ENCODE measurements around the gene PVRIG. TPM values are rescaled to one million over a fixed set of nuclear protein-coding genes. Genes with fewer than 3 reads are reported as not detected.
A peak's percentile ranks its signal among the peaks of the same experiment; 100 is the strongest.
"Not testable (repeated sequence)": the region's sequence is repeated elsewhere in the genome, so short reads cannot be mapped to it uniquely, and the experiment has no call there.

The PVRIG gene
- total RNA-seq, 1 donor from 2014 or later = not detected

- H3K36me3 Mint-ChIP-seq (ENCODE audit: low read depth) = no peaks in the 10 kb centered on the region
These were observed 3.9 kb upstream of the PVRIG start for GRCh38 chr7:100215895-100216294.

GRCh38 chr7:100217934-100218333, 1.8 kb upstream of the PVRIG start:
- not testable (repeated sequence) for H3K27me3 Mint-ChIP-seq (ENCODE audit: low read depth); H3K4me3 Mint-ChIP-seq; H3K27ac Mint-ChIP-seq (ENCODE audit: unreplicated experiment); H3K36me3 Mint-ChIP-seq (ENCODE audit: low read depth); H3K9me3 Mint-ChIP-seq
- peaks cover 12% of the 10 kb centered on the region for H3K4me1 Mint-ChIP-seq
- peak; percentile 67 for TF ChIP-seq CTCF (conservative IDR thresholded peaks at IDR 0.05)
- DNase-seq (ENCODE audit: low read depth, low spot score) = peak; percentile 91

More at GRCh38 chr7:100215895-100216294, 3.9 kb upstream of the PVRIG start:
- Mint-ChIP-seq H3K4me1 (peaks cover 16% of the 10 kb centered on the region), H3K27me3 (ENCODE audit: low read depth) (no peaks in the 10 kb centered on the region), H3K4me3 (no peak overlapping the region), H3K27ac (ENCODE audit: unreplicated experiment) (no peak overlapping the region), H3K9me3 (no peaks in the 10 kb centered on the region)
- DNase-seq (ENCODE audit: low read depth, low spot score) = no peak
- TF ChIP-seq CTCF (conservative IDR thresholded peaks at IDR 0.05) = no peak

- peaks cover 9% of the 10 kb centered on the region for H3K4me1 Mint-ChIP-seq
- H3K36me3 Mint-ChIP-seq (ENCODE audit: low read depth) = no peaks in the 10 kb centered on the region
- no peak for TF ChIP-seq CTCF (conservative IDR thresholded peaks at IDR 0.05)
- H3K4me3 Mint-ChIP-seq = no peak overlapping the region
- H3K27ac Mint-ChIP-seq (ENCODE audit: unreplicated experiment) = no peak overlapping the region
- no peak for DNase-seq (ENCODE audit: low read depth, low spot score)
- H3K27me3 Mint-ChIP-seq (ENCODE audit: low read depth) = no peaks in the 10 kb centered on the region
- no peaks in the 10 kb centered on the region for H3K9me3 Mint-ChIP-seq
These were observed 445 bp upstream of the PVRIG start for GRCh38 chr7:100219271-100219737.

- H3K4me3 Mint-ChIP-seq = no peak overlapping the region
- no peak for TF ChIP-seq CTCF (conservative IDR thresholded peaks at IDR 0.05)
- no peak for DNase-seq (ENCODE audit: low read depth, low spot score)
- H3K9me3 Mint-ChIP-seq = no peaks in the 10 kb centered on the region
- no peaks in the 10 kb centered on the region for H3K36me3 Mint-ChIP-seq (ENCODE audit: low read depth)
- no peak overlapping the region for H3K27ac Mint-ChIP-seq (ENCODE audit: unreplicated experiment)
- H3K27me3 Mint-ChIP-seq (ENCODE audit: low read depth) = no peaks in the 10 kb centered on the region
- peaks cover 5% of the 10 kb centered on the region for H3K4me1 Mint-ChIP-seq
These were observed 959 bp downstream of the PVRIG start for GRCh38 chr7:100220586-100221230.

- Mint-ChIP-seq H3K4me3 (no peak overlapping the region), H3K4me1 (peaks cover 4% of the 10 kb centered on the region), H3K27ac (ENCODE audit: unreplicated experiment) (no peak overlapping the region), H3K9me3 (no peaks in the 10 kb centered on the region), H3K36me3 (ENCODE audit: low read depth) (no peaks in the 10 kb centered on the region), H3K27me3 (ENCODE audit: low read depth) (no peaks in the 10 kb centered on the region)
- no peak for DNase-seq (ENCODE audit: low read depth, low spot score)
- no peak for TF ChIP-seq CTCF (conservative IDR thresholded peaks at IDR 0.05)
These were observed 1.5 kb downstream of the PVRIG start for GRCh38 chr7:100221231-100221718.

Data from neural crest cell (in vitro differentiated cells).